HFF-Myc (cell line): Measurements from ENCODE around the gene PEX26.
"Not testable (repeated sequence)": the region's sequence is repeated elsewhere in the genome, so short reads cannot be mapped to it uniquely, and the experiment has no call there.

Source experiments
- DNase-seq: peaks from one replicate; pipeline ENCODE4 v3.0.0-alpha.2; 2011; ENCODE audit warnings: low read depth; ENCODE audit errors: extremely low read depth
- H3K4me3 ChIP-seq: replicated peaks from 2 replicates; pipeline ENCODE4 v1.5.1; 2011; ENCODE audit warnings: low read depth, mild to moderate bottlenecking, control low read depth, low read length
- CTCF ChIP-seq: IDR thresholded peaks from 2 replicates; pipeline ENCODE4 v1.5.1; 2012; ENCODE audit warnings: mild to moderate bottlenecking, low read depth, low read length, control low read depth; ENCODE audit errors: missing control alignments

PEX26 gene

GRCh38 chr22:18096823-18097222 lies 19.0 kb downstream of the PEX26 start:
- TF ChIP-seq CTCF: no peak
- no peak for DNase-seq
- H3K4me3 ChIP-seq: no peak overlapping the region

GRCh38 chr22:18100781-18101180 lies 23.0 kb downstream of the PEX26 start:
- no peak overlapping the region for H3K4me3 ChIP-seq
- DNase-seq: no peak
- TF ChIP-seq CTCF: no peak

GRCh38 chr22:18101536-18101935 lies 23.7 kb downstream of the PEX26 start:
- no peak for DNase-seq
- TF ChIP-seq CTCF: no peak
- no peak overlapping the region for H3K4me3 ChIP-seq

- no peak for DNase-seq
- no peak for TF ChIP-seq CTCF
- no peak overlapping the region for H3K4me3 ChIP-seq
Measured at GRCh38 chr22:18103527-18104269, 25.9 kb downstream of the PEX26 start.

GRCh38 chr22:18104566-18104965 lies 26.8 kb downstream of the PEX26 start:
- H3K4me3 ChIP-seq: no peak overlapping the region
- no peak for DNase-seq
- TF ChIP-seq CTCF: no peak

- not testable (repeated sequence) for DNase-seq, H3K4me3 ChIP-seq
Measured at GRCh38 chr22:18105981-18106380, 28.2 kb downstream of the PEX26 start.

GRCh38 chr22:18106550-18107341 lies 29.0 kb downstream of the PEX26 start:
- not testable (repeated sequence) for DNase-seq, H3K4me3 ChIP-seq
